WTC11 (cell line): ENCODE data around the gene F5. TPM values are rescaled to one million over a fixed set of nuclear protein-coding genes. Genes with fewer than 3 reads are reported as not detected.

Source experiments
- ATAC-seq: fragments of 200-7000 bp; cut with Tn5 transposase; 2 replicates; pipeline ENCODE4 v1.10.0; 2021; ENCODE audit warnings: mild to moderate bottlenecking, moderate library complexity
- CTCF ChIA-PET: fragments of 300-600 bp; sonication (Branson Sonifier 250); formaldehyde crosslinking; loops from one replicate; lab custom pipeline; 2021; ENCODE audit warnings: antibody characterized with exemption; lab: Charles Lee
- POLR2A ChIA-PET: fragments of 350-600 bp; sonication (Branson Sonifier 250); formaldehyde crosslinking; loops from one replicate; lab custom pipeline; 2021; ENCODE audit warnings: antibody characterized with exemption; lab: Charles Lee
- DNase-seq: peaks from one replicate; pipeline ENCODE4 v3.0.0; 2021; ENCODE audit warnings: low spot score
- H3K27ac Mint-ChIP-seq: 2 replicates; pipeline ENCODE4 v1.8.0; 2021; ENCODE audit warnings: mixed read lengths
- H3K27me3 Mint-ChIP-seq: 2 replicates; pipeline ENCODE4 v1.8.0; 2021; ENCODE audit warnings: low read depth, mild to moderate bottlenecking, moderate library complexity, mixed read lengths
- H3K36me3 Mint-ChIP-seq: 2 replicates; pipeline ENCODE4 v1.8.0; 2021; ENCODE audit warnings: mixed read lengths
- H3K4me1 Mint-ChIP-seq: 2 replicates; pipeline ENCODE4 v1.8.0; 2022; ENCODE audit warnings: mixed read lengths
- H3K4me3 Mint-ChIP-seq: 2 replicates; pipeline ENCODE4 v1.8.0; 2021; ENCODE audit warnings: mild to moderate bottlenecking, moderate library complexity, mixed read lengths
- H3K9me3 Mint-ChIP-seq: 2 replicates; pipeline ENCODE4 v1.8.0; 2021; ENCODE audit warnings: mixed read lengths
- CBFB ChIP-seq: sonication (generic); formaldehyde crosslinking; IDR thresholded peaks from 2 replicates; pipeline ENCODE4 v1.8.1; 2022; ENCODE audit warnings: mild to moderate bottlenecking, low read depth, missing genetic modification reagents
- EMX1 ChIP-seq: fragments of 250-450 bp; sonication (Bioruptor Pico); IDR thresholded peaks from 2 replicates; pipeline ENCODE4 v1.8.0; 2021; ENCODE audit warnings: mild to moderate bottlenecking
- ETV6 ChIP-seq: sonication (generic); formaldehyde crosslinking; IDR thresholded peaks from 2 replicates; pipeline ENCODE4 v1.8.1; 2022; ENCODE audit warnings: mild to moderate bottlenecking, missing genetic modification reagents
- FOXK1 ChIP-seq: sonication (generic); formaldehyde crosslinking; IDR thresholded peaks from 2 replicates; pipeline ENCODE4 v1.8.0; 2022; ENCODE audit warnings: mild to moderate bottlenecking, moderate library complexity, missing genetic modification reagents
- FOXP1 ChIP-seq: sonication (generic); formaldehyde crosslinking; IDR thresholded peaks from 2 replicates; pipeline ENCODE4 v1.8.0; 2022; ENCODE audit warnings: missing genetic modification reagents, mild to moderate bottlenecking, moderate library complexity, borderline replicate concordance
- GRHL2 ChIP-seq: fragments of 250-450 bp; sonication (Bioruptor Pico); IDR thresholded peaks from 2 replicates; pipeline ENCODE4 v1.8.0; 2022; ENCODE audit warnings: mild to moderate bottlenecking, moderate library complexity; ENCODE audit not compliant: insufficient replicate concordance, severe bottlenecking
- HMGA2 ChIP-seq: fragments of 250-450 bp; sonication (Bioruptor Pico); IDR thresholded peaks from 2 replicates; pipeline ENCODE4 v1.4.0; 2021; ENCODE audit warnings: mild to moderate bottlenecking, moderate library complexity
- IRF2 ChIP-seq: sonication (generic); formaldehyde crosslinking; IDR thresholded peaks from 2 replicates; pipeline ENCODE4 v1.8.0; 2022; ENCODE audit warnings: low read depth, missing genetic modification reagents, borderline replicate concordance
- NFE2L1 ChIP-seq: sonication (generic); formaldehyde crosslinking; IDR thresholded peaks from 2 replicates; pipeline ENCODE4 v1.8.1; 2023; ENCODE audit warnings: missing genetic modification reagents
- OVOL2 ChIP-seq: fragments of 250-450 bp; sonication (Bioruptor Pico); IDR thresholded peaks from 2 replicates; pipeline ENCODE4 v1.9.0; 2021; ENCODE audit warnings: mild to moderate bottlenecking, borderline replicate concordance
- RELA ChIP-seq: sonication (generic); formaldehyde crosslinking; IDR thresholded peaks from 2 replicates; pipeline ENCODE4 v1.8.1; 2022; ENCODE audit warnings: missing genetic modification reagents, mild to moderate bottlenecking, borderline replicate concordance
- SMAD3 ChIP-seq: sonication (generic); formaldehyde crosslinking; IDR thresholded peaks from 2 replicates; pipeline ENCODE4 v1.8.0; 2022; ENCODE audit warnings: missing genetic modification reagents, mild to moderate bottlenecking, borderline replicate concordance
- SOX15 ChIP-seq: fragments of 250-450 bp; sonication (Bioruptor Pico); IDR thresholded peaks from 2 replicates; pipeline ENCODE4 v1.9.0; 2021; ENCODE audit warnings: mild to moderate bottlenecking
- TCF7 ChIP-seq: sonication (generic); formaldehyde crosslinking; IDR thresholded peaks from 2 replicates; pipeline ENCODE4 v1.8.0; 2022; ENCODE audit warnings: mild to moderate bottlenecking, low read depth, missing genetic modification reagents, moderate library complexity
- TEAD1 ChIP-seq: sonication (generic); formaldehyde crosslinking; IDR thresholded peaks from 2 replicates; pipeline ENCODE4 v1.8.0; 2022; ENCODE audit warnings: mild to moderate bottlenecking, missing genetic modification reagents
- TEAD4 ChIP-seq: sonication (generic); formaldehyde crosslinking; IDR thresholded peaks from 2 replicates; pipeline ENCODE4 v1.8.0; 2022; ENCODE audit warnings: mild to moderate bottlenecking, missing genetic modification reagents
- TP53 ChIP-seq: sonication (generic); formaldehyde crosslinking; IDR thresholded peaks from 2 replicates; pipeline ENCODE4 v1.8.1; 2023; ENCODE audit warnings: mild to moderate bottlenecking, missing genetic modification reagents
- ZNF121 ChIP-seq: sonication (generic); formaldehyde crosslinking; IDR thresholded peaks from 2 replicates; pipeline ENCODE4 v1.8.0; 2023; ENCODE audit warnings: missing genetic modification reagents
- ZNF232 ChIP-seq: sonication (generic); formaldehyde crosslinking; IDR thresholded peaks from 2 replicates; pipeline ENCODE4 v1.8.0; 2022; ENCODE audit warnings: mild to moderate bottlenecking, missing genetic modification reagents
- ZNF396 ChIP-seq: fragments of 250-450 bp; sonication (Bioruptor Pico); IDR thresholded peaks from 2 replicates; pipeline ENCODE4 v1.8.0; 2021; ENCODE audit warnings: mild to moderate bottlenecking, moderate library complexity, borderline replicate concordance
- total RNA-seq: library from RNA; stranded (reverse); gene quantifications from 3 replicates; pipeline ENCODE4 v1.2.3, GENCODE V29; 2021
- TF ChIP-seq, protein P1 (sequence below): sonication (generic); formaldehyde crosslinking; IDR thresholded peaks from 2 replicates; pipeline ENCODE4 v1.8.0; 2023; ENCODE audit warnings: mild to moderate bottlenecking, missing genetic modification reagents
- TF ChIP-seq, protein P2 (sequence below): sonication (generic); formaldehyde crosslinking; IDR thresholded peaks from 2 replicates; pipeline ENCODE4 v1.8.0; 2022; ENCODE audit warnings: mild to moderate bottlenecking, missing genetic modification reagents
- TF ChIP-seq, protein P3 (sequence below): sonication (generic); formaldehyde crosslinking; IDR thresholded peaks from 2 replicates; pipeline ENCODE4 v1.8.1; 2023; ENCODE audit warnings: mild to moderate bottlenecking, moderate library complexity, missing genetic modification reagents
- TF ChIP-seq, protein P4 (sequence below): fragments of 250-450 bp; sonication (Bioruptor Pico); IDR thresholded peaks from 2 replicates; pipeline ENCODE4 v2.1.2; 2022; ENCODE audit warnings: mild to moderate bottlenecking, moderate library complexity
- TF ChIP-seq, protein P5 (sequence below): fragments of 200-600 bp; IDR thresholded peaks from 2 replicates; pipeline ENCODE4 v1.8.0; 2022; ENCODE audit warnings: antibody characterized with exemption

The F5 gene
- total RNA-seq, 1 experiment from 2014 or later: 0.20 TPM

DNA sequence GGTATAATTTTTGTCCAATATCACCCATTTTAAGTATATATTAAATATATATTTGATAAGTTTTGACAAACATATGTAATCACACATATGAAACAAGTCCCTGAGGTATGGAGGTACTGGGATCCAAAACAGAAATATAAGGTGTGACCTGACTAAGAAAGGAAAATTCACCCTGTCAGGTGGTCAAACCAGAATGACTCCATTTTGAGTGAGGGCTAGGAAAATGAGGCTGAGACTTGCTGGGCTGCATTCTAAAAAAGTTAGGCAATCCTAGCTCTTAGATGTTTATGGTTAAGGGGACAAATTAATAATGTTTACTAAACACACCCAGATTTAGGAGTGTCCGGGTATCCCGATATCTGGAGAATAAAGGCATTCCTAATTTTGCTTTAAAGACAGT is 89.0 kb downstream of the F5 start:
- Mint-ChIP-seq H3K36me3 (no peaks in the 10 kb centered on the region), H3K27ac (no peak overlapping the region), H3K9me3 (peaks cover 11% of the 10 kb centered on the region), H3K4me3 (no peak overlapping the region), H3K4me1 (no peaks in the 10 kb centered on the region), H3K27me3 (0 out of 2 replicates have a peak, but pooled peaks cover 4% of the 10 kb centered on the region)
- ChIA-PET POLR2A (no interaction called here), CTCF (no interaction called here)
- DNase-seq: no peak
- no peak for ATAC-seq
- TF ChIP-seq EMX1 (CRISPR knock-in tag): no peak
- TF ChIP-seq HMGA2 (CRISPR knock-in tag): no peak
- TF ChIP-seq, protein P1, sequence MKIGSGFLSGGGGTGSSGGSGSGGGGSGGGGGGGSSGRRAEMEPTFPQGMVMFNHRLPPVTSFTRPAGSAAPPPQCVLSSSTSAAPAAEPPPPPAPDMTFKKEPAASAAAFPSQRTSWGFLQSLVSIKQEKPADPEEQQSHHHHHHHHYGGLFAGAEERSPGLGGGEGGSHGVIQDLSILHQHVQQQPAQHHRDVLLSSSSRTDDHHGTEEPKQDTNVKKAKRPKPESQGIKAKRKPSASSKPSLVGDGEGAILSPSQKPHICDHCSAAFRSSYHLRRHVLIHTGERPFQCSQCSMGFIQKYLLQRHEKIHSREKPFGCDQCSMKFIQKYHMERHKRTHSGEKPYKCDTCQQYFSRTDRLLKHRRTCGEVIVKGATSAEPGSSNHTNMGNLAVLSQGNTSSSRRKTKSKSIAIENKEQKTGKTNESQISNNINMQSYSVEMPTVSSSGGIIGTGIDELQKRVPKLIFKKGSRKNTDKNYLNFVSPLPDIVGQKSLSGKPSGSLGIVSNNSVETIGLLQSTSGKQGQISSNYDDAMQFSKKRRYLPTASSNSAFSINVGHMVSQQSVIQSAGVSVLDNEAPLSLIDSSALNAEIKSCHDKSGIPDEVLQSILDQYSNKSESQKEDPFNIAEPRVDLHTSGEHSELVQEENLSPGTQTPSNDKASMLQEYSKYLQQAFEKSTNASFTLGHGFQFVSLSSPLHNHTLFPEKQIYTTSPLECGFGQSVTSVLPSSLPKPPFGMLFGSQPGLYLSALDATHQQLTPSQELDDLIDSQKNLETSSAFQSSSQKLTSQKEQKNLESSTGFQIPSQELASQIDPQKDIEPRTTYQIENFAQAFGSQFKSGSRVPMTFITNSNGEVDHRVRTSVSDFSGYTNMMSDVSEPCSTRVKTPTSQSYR: no peak
- TF ChIP-seq FOXP1 (CRISPR knock-in tag): no peak
- TF ChIP-seq ZNF121: no peak
- no peak for TF ChIP-seq ZNF396 (CRISPR knock-in tag)
- TF ChIP-seq TP53 (CRISPR knock-in tag): no peak
- TF ChIP-seq, protein P2, sequence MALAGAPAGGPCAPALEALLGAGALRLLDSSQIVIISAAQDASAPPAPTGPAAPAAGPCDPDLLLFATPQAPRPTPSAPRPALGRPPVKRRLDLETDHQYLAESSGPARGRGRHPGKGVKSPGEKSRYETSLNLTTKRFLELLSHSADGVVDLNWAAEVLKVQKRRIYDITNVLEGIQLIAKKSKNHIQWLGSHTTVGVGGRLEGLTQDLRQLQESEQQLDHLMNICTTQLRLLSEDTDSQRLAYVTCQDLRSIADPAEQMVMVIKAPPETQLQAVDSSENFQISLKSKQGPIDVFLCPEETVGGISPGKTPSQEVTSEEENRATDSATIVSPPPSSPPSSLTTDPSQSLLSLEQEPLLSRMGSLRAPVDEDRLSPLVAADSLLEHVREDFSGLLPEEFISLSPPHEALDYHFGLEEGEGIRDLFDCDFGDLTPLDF: no peak

DNA sequence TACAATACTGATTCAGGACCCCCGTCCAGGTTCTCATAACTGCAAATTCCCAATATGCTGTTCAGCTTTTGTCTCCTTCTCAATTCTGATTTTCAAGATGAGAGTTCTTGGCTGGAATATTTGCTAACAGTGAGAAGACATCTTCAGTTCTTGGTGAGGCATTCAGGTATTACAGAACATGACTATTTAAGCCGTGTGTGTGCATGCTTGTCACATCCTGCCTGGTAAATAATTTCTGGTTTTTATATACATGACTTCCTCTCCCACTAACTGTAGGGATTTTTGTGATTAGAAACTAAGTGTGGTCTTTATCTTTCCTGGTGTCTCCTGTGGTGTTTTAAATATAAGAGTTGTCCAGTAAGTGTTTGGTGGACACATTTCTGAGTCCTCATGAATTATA is 90.4 kb downstream of the F5 start:
- no peak for ATAC-seq
- no peaks in the 10 kb centered on the region for H3K27me3 Mint-ChIP-seq
- POLR2A ChIA-PET: no interaction called here
- H3K4me1 Mint-ChIP-seq: no peaks in the 10 kb centered on the region
- no peak overlapping the region for H3K27ac Mint-ChIP-seq
- no peak for DNase-seq
- H3K9me3 Mint-ChIP-seq: peaks cover 5% of the 10 kb centered on the region
- H3K4me3 Mint-ChIP-seq: no peak overlapping the region
- TF ChIP-seq NFE2L1 (CRISPR knock-in tag) (no peak), ETV6 (CRISPR knock-in tag) (no peak), TEAD4 (no peak), ZNF232 (no peak), SMAD3 (CRISPR knock-in tag) (no peak), RELA (no peak), IRF2 (CRISPR knock-in tag) (no peak), TEAD1 (CRISPR knock-in tag) (no peak)
- TF ChIP-seq, all 79 proteins: peak for 0
- CTCF ChIA-PET: no interaction called here
- H3K36me3 Mint-ChIP-seq: no peaks in the 10 kb centered on the region

DNA sequence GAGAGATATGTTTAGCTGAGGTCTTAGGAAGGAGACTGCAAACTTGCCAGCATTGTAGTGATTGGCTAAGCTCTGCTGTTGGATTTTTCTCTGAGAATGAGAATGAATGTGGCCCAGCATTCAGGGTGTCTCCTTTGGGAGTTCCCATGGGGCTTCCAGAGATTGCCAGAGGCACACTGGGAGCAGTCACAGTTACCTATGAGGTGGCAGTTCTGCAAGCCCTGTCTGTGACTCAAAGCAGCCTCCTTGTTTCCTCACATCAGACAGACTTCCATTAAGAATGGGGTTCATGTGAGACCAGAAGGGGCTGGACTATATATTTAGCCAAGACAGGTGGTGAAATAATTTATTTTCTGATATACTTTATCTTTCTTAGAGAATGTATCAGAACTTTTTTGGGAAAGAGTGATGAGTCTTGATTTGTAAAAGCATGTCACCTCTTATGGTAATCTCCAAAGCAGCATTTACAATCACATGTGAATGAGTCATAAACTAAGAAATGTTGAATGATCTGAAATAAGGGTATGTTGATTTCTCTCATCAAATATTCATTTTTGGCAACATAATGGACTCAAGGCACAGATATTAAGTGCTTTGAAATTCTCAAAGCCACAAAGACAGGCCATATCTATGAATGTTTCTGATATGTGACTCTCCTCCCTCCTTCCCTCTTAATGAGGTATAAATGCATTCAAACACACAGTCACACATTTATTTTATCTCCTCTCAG is 91.1 kb downstream of the F5 start:
- ChIA-PET CTCF (no interaction called here), POLR2A (no interaction called here)
- ATAC-seq: no peak
- Mint-ChIP-seq H3K9me3 (peaks cover 5% of the 10 kb centered on the region), H3K27ac (no peak overlapping the region), H3K27me3 (no peaks in the 10 kb centered on the region), H3K4me3 (no peak overlapping the region), H3K4me1 (no peaks in the 10 kb centered on the region), H3K36me3 (no peaks in the 10 kb centered on the region)
- no peak for DNase-seq
- no peak for TF ChIP-seq TCF7
- TF ChIP-seq HMGA2 (CRISPR knock-in tag): no peak
- TF ChIP-seq, protein P3, sequence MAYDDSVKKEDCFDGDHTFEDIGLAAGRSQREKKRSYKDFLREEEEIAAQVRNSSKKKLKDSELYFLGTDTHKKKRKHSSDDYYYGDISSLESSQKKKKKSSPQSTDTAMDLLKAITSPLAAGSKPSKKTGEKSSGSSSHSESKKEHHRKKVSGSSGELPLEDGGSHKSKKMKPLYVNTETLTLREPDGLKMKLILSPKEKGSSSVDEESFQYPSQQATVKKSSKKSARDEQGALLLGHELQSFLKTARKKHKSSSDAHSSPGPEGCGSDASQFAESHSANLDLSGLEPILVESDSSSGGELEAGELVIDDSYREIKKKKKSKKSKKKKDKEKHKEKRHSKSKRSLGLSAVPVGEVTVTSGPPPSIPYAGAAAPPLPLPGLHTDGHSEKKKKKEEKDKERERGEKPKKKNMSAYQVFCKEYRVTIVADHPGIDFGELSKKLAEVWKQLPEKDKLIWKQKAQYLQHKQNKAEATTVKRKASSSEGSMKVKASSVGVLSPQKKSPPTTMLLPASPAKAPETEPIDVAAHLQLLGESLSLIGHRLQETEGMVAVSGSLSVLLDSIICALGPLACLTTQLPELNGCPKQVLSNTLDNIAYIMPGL (CRISPR knock-in tag): no peak
- TF ChIP-seq, protein P4, sequence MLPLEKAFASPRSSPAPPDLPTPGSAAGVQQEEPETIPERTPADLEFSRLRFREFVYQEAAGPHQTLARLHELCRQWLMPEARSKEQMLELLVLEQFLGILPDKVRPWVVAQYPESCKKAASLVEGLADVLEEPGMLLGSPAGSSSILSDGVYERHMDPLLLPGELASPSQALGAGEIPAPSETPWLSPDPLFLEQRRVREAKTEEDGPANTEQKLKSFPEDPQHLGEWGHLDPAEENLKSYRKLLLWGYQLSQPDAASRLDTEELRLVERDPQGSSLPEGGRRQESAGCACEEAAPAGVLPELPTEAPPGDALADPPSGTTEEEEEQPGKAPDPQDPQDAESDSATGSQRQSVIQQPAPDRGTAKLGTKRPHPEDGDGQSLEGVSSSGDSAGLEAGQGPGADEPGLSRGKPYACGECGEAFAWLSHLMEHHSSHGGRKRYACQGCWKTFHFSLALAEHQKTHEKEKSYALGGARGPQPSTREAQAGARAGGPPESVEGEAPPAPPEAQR (CRISPR knock-in tag): no peak
- no peak for TF ChIP-seq ZNF396 (CRISPR knock-in tag)
- TF ChIP-seq FOXK1 (CRISPR knock-in tag): no peak
- no peak for TF ChIP-seq CBFB (CRISPR knock-in tag)
- no peak for TF ChIP-seq OVOL2
- no peak for TF ChIP-seq TP53 (CRISPR knock-in tag)
- no peak for TF ChIP-seq IRF2 (CRISPR knock-in tag)
- TF ChIP-seq SOX15 (CRISPR knock-in tag): no peak
- TF ChIP-seq GRHL2 (CRISPR knock-in tag): no peak
- TF ChIP-seq, protein P5, sequence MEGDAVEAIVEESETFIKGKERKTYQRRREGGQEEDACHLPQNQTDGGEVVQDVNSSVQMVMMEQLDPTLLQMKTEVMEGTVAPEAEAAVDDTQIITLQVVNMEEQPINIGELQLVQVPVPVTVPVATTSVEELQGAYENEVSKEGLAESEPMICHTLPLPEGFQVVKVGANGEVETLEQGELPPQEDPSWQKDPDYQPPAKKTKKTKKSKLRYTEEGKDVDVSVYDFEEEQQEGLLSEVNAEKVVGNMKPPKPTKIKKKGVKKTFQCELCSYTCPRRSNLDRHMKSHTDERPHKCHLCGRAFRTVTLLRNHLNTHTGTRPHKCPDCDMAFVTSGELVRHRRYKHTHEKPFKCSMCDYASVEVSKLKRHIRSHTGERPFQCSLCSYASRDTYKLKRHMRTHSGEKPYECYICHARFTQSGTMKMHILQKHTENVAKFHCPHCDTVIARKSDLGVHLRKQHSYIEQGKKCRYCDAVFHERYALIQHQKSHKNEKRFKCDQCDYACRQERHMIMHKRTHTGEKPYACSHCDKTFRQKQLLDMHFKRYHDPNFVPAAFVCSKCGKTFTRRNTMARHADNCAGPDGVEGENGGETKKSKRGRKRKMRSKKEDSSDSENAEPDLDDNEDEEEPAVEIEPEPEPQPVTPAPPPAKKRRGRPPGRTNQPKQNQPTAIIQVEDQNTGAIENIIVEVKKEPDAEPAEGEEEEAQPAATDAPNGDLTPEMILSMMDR: no peak
